Measurements from ENCODE around the gene PDGFD.

GRCh38 chr11:104061853-104062521 lies 102.0 kb downstream of the PDGFD start:
- TF ChIP-seq POLR2A (IDR thresholded peaks at IDR 0.05; ENCODE audit: low read depth, low read length): no peak
- no peak for TF ChIP-seq POLR2AphosphoS5 (IDR thresholded peaks at IDR 0.05; ENCODE audit: low read depth, low read length)

All from GM12892 (cell line).